ENCODE data around the gene TSNAX. TPM values are rescaled to one million over a fixed set of nuclear protein-coding genes. Genes with fewer than 3 reads are reported as not detected.

Gene TSNAX
- total RNA-seq, 1 experiment from 2014 or later: 38.0 TPM

DNA sequence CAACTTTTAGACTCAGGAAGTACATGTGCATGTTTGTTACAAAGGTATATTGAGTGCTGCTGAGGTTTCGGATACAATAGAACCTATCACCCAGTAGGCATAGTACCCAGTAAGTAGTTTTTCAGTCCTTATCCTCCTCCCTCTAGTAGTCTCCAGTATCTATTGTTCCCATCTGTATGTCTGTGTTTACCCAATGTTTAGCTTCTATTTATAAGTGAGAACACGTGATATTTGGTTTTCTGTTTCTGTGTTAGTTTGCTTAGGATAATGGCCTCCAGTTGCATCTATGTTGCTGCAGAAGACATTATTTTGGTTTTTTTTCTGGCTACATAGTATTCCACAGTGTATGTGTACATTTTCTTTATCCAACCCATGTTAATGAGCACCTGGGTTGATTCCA lies 47.2 kb upstream of the TSNAX start:
- peaks cover 15% of the 10 kb centered on the region for H3K4me1 Mint-ChIP-seq
- TF ChIP-seq SP1 (CRISPR knock-in tag; conservative IDR thresholded peaks at IDR 0.05): no peak
- no peak for TF ChIP-seq ZNF671 (CRISPR knock-in tag; IDR thresholded peaks at IDR 0.05)
- TF ChIP-seq, protein P1, sequence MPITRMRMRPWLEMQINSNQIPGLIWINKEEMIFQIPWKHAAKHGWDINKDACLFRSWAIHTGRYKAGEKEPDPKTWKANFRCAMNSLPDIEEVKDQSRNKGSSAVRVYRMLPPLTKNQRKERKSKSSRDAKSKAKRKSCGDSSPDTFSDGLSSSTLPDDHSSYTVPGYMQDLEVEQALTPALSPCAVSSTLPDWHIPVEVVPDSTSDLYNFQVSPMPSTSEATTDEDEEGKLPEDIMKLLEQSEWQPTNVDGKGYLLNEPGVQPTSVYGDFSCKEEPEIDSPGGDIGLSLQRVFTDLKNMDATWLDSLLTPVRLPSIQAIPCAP (CRISPR knock-in tag; IDR thresholded peaks at IDR 0.05): no peak
- TF ChIP-seq ESRRA (CRISPR knock-in tag; IDR thresholded peaks at IDR 0.05; ENCODE audit: borderline replicate concordance): no peak
- TF ChIP-seq SMAD4 (CRISPR knock-in tag; IDR thresholded peaks at IDR 0.05): no peak
- ChIA-PET CTCF (no interaction called here), POLR2A (no interaction called here)
- DNase-seq (ENCODE audit: low spot score) (no peak), ATAC-seq (no peak)
- H3K9me3 Mint-ChIP-seq: peaks cover 6% of the 10 kb centered on the region
- H3K27ac Mint-ChIP-seq: no peak overlapping the region
- no peaks in the 10 kb centered on the region for H3K27me3 Mint-ChIP-seq (ENCODE audit: low read depth)
- no peak overlapping the region for H3K4me3 Mint-ChIP-seq
- H3K36me3 Mint-ChIP-seq: no peaks in the 10 kb centered on the region

GRCh38 chr1:231485029-231485784 lies 43.3 kb upstream of the TSNAX start:
- H3K27me3 Mint-ChIP-seq (ENCODE audit: low read depth): no peaks in the 10 kb centered on the region; the same call in 1 of the 2 replicates
- no peak overlapping the region for H3K27ac Mint-ChIP-seq
- H3K4me3 Mint-ChIP-seq: no peak overlapping the region
- TF ChIP-seq TCF7 (CRISPR knock-in tag; IDR thresholded peaks at IDR 0.05; ENCODE audit: low read depth): no peak
- no peak for TF ChIP-seq CBFB (CRISPR knock-in tag; IDR thresholded peaks at IDR 0.05; ENCODE audit: low read depth)
- TF ChIP-seq FOXK1 (CRISPR knock-in tag; IDR thresholded peaks at IDR 0.05): no peak
- no peak for TF ChIP-seq ERG (CRISPR knock-in tag; IDR thresholded peaks at IDR 0.05)
- TF ChIP-seq NFATC4 (CRISPR knock-in tag; IDR thresholded peaks at IDR 0.05): no peak
- no peak for TF ChIP-seq CTCF (IDR thresholded peaks at IDR 0.05)
- TF ChIP-seq GABPB1 (CRISPR knock-in tag; IDR thresholded peaks at IDR 0.05): no peak
- no peak for TF ChIP-seq ZNF263 (CRISPR knock-in tag; IDR thresholded peaks at IDR 0.05; ENCODE audit: low read depth)
- TF ChIP-seq, protein P1 (CRISPR knock-in tag; IDR thresholded peaks at IDR 0.05): no peak
- TF ChIP-seq GRHL2 (CRISPR knock-in tag; IDR thresholded peaks at IDR 0.05; ENCODE audit: insufficient replicate concordance, severe bottlenecking): no peak
- TF ChIP-seq, protein P2, sequence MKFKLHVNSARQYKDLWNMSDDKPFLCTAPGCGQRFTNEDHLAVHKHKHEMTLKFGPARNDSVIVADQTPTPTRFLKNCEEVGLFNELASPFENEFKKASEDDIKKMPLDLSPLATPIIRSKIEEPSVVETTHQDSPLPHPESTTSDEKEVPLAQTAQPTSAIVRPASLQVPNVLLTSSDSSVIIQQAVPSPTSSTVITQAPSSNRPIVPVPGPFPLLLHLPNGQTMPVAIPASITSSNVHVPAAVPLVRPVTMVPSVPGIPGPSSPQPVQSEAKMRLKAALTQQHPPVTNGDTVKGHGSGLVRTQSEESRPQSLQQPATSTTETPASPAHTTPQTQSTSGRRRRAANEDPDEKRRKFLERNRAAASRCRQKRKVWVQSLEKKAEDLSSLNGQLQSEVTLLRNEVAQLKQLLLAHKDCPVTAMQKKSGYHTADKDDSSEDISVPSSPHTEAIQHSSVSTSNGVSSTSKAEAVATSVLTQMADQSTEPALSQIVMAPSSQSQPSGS (CRISPR knock-in tag; IDR thresholded peaks at IDR 0.05; ENCODE audit: borderline replicate concordance, low read depth): no peak
- no peak for TF ChIP-seq ATF3 (CRISPR knock-in tag; conservative IDR thresholded peaks at IDR 0.05)
- no peak for TF ChIP-seq ELF4 (CRISPR knock-in tag; IDR thresholded peaks at IDR 0.05; ENCODE audit: low read depth)
- TF ChIP-seq ZNF396 (CRISPR knock-in tag; IDR thresholded peaks at IDR 0.05; ENCODE audit: borderline replicate concordance): no peak
- TF ChIP-seq, protein P3, sequence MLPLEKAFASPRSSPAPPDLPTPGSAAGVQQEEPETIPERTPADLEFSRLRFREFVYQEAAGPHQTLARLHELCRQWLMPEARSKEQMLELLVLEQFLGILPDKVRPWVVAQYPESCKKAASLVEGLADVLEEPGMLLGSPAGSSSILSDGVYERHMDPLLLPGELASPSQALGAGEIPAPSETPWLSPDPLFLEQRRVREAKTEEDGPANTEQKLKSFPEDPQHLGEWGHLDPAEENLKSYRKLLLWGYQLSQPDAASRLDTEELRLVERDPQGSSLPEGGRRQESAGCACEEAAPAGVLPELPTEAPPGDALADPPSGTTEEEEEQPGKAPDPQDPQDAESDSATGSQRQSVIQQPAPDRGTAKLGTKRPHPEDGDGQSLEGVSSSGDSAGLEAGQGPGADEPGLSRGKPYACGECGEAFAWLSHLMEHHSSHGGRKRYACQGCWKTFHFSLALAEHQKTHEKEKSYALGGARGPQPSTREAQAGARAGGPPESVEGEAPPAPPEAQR (CRISPR knock-in tag; IDR thresholded peaks at IDR 0.05): no peak
- no peak for TF ChIP-seq USF2 (CRISPR knock-in tag; IDR thresholded peaks at IDR 0.05)
- TF ChIP-seq, protein P4, sequence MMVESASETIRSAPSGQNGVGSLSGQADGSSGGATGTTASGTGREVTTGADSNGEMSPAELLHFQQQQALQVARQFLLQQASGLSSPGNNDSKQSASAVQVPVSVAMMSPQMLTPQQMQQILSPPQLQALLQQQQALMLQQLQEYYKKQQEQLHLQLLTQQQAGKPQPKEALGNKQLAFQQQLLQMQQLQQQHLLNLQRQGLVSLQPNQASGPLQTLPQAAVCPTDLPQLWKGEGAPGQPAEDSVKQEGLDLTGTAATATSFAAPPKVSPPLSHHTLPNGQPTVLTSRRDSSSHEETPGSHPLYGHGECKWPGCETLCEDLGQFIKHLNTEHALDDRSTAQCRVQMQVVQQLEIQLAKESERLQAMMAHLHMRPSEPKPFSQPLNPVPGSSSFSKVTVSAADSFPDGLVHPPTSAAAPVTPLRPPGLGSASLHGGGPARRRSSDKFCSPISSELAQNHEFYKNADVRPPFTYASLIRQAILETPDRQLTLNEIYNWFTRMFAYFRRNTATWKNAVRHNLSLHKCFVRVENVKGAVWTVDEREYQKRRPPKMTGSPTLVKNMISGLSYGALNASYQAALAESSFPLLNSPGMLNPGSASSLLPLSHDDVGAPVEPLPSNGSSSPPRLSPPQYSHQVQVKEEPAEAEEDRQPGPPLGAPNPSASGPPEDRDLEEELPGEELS (CRISPR knock-in tag; IDR thresholded peaks at IDR 0.05): no peak
- no peak for TF ChIP-seq HMGA2 (CRISPR knock-in tag; IDR thresholded peaks at IDR 0.05)
- TF ChIP-seq ZNF317 (CRISPR knock-in tag; IDR thresholded peaks at IDR 0.05; ENCODE audit: borderline replicate concordance, low read depth): no peak
- no peak for TF ChIP-seq ZNF121 (CRISPR knock-in tag; IDR thresholded peaks at IDR 0.05)
- ChIA-PET POLR2A (no interaction called here), CTCF (no interaction called here)
- peaks cover under 1% of the 10 kb centered on the region for H3K9me3 Mint-ChIP-seq
- DNase-seq (ENCODE audit: low spot score) (no peak), ATAC-seq (no peak)
- no peaks in the 10 kb centered on the region for H3K36me3 Mint-ChIP-seq
- H3K4me1 Mint-ChIP-seq: no peaks in the 10 kb centered on the region

Measured in WTC11 (cell line).